ENCODE measurements around the gene RAC3.

Gene RAC3

GRCh38 chr17:82004517-82005455 is 26.7 kb upstream of the RAC3 start:
- no peak for TF ChIP-seq POLR2A (IDR thresholded peaks at IDR 0.05; ENCODE audit: low read depth, low read length)
- DNase-seq (ENCODE audit: insufficient read length, low spot score) (no peak), FAIRE-seq (no peak)

GRCh38 chr17:82005701-82006348 is 25.7 kb upstream of the RAC3 start:
- DNase-seq (ENCODE audit: insufficient read length, low spot score) (no peak), FAIRE-seq (no peak)
- TF ChIP-seq POLR2A (IDR thresholded peaks at IDR 0.05; ENCODE audit: low read depth, low read length) = no peak

- no peak for DNase-seq (ENCODE audit: insufficient read length, low spot score)
These were observed 24.8 kb upstream of the RAC3 start for GRCh38 chr17:82006468-82007227.

GRCh38 chr17:82007228-82007494 is 24.3 kb upstream of the RAC3 start:
- FAIRE-seq (no peak), DNase-seq (ENCODE audit: insufficient read length, low spot score) (no peak)
- no peak for TF ChIP-seq POLR2A (IDR thresholded peaks at IDR 0.05; ENCODE audit: low read depth, low read length)

More at GRCh38 chr17:82006468-82007227, 24.8 kb upstream of the RAC3 start:
- no peak for FAIRE-seq
- TF ChIP-seq POLR2A (IDR thresholded peaks at IDR 0.05; ENCODE audit: low read depth, low read length) = no peak

GRCh38 chr17:82007495-82008257 is 23.8 kb upstream of the RAC3 start:
- DNase-seq (ENCODE audit: insufficient read length, low spot score) (no peak), FAIRE-seq (no peak)
- TF ChIP-seq POLR2A (IDR thresholded peaks at IDR 0.05; ENCODE audit: low read depth, low read length) = no peak

GRCh38 chr17:82008258-82008940 is 23.1 kb upstream of the RAC3 start:
- no peak for FAIRE-seq
- TF ChIP-seq POLR2A (IDR thresholded peaks at IDR 0.05; ENCODE audit: low read depth, low read length) = no peak
- DNase-seq (ENCODE audit: insufficient read length, low spot score) = no peak

- no peak for FAIRE-seq
- DNase-seq (ENCODE audit: insufficient read length, low spot score) = no peak
- TF ChIP-seq POLR2A (IDR thresholded peaks at IDR 0.05; ENCODE audit: low read depth, low read length) = no peak
These were observed 22.5 kb upstream of the RAC3 start for GRCh38 chr17:82008941-82009405.

- no peak for TF ChIP-seq POLR2A (IDR thresholded peaks at IDR 0.05; ENCODE audit: low read depth, low read length)
- DNase-seq (ENCODE audit: insufficient read length, low spot score) = no peak
- no peak for FAIRE-seq
These were observed 22.1 kb upstream of the RAC3 start for GRCh38 chr17:82009413-82009812.

- FAIRE-seq (no peak), DNase-seq (ENCODE audit: insufficient read length, low spot score) (no peak)
- no peak for TF ChIP-seq POLR2A (IDR thresholded peaks at IDR 0.05; ENCODE audit: low read depth, low read length)
These were observed 20.6 kb upstream of the RAC3 start for GRCh38 chr17:82010575-82011525.

GRCh38 chr17:82011617-82012187 is 19.8 kb upstream of the RAC3 start:
- FAIRE-seq (no peak), DNase-seq (ENCODE audit: insufficient read length, low spot score) (no peak)
- no peak for TF ChIP-seq POLR2A (IDR thresholded peaks at IDR 0.05; ENCODE audit: low read depth, low read length)

GRCh38 chr17:82012261-82012639 is 19.2 kb upstream of the RAC3 start:
- TF ChIP-seq POLR2A (IDR thresholded peaks at IDR 0.05; ENCODE audit: low read depth, low read length) = no peak
- no peak for DNase-seq (ENCODE audit: insufficient read length, low spot score)
- FAIRE-seq = no peak
